CD4-positive, alpha-beta T cell treated with Interleukin-15 for 1 hour (primary cell): ENCODE measurements around the gene ARPC4.
"Not testable (repeated sequence)": the region's sequence is repeated elsewhere in the genome, so short reads cannot be mapped to it uniquely, and the experiment has no call there.

Experiments
- DNase-seq: peaks from one replicate; pipeline ENCODE4 v3.0.0-alpha.2; 2020

Gene ARPC4

GRCh38 chr3:9825451-9826040 lies 32.7 kb downstream of the ARPC4 start:
- no peak for DNase-seq

GRCh38 chr3:9826815-9827573 lies 34.1 kb downstream of the ARPC4 start:
- no peak for DNase-seq

- DNase-seq, result no peak
Observed at GRCh38 chr3:9828801-9829755, 36.2 kb downstream of the ARPC4 start.

GRCh38 chr3:9831253-9831652 lies 38.4 kb downstream of the ARPC4 start:
- no peak for DNase-seq

GRCh38 chr3:9833078-9833477 lies 40.2 kb downstream of the ARPC4 start:
- no peak for DNase-seq

- DNase-seq, result no peak
Observed at GRCh38 chr3:9834520-9835380, 41.9 kb downstream of the ARPC4 start.

- no peak for DNase-seq
Observed at GRCh38 chr3:9837701-9838582, 45.1 kb downstream of the ARPC4 start.

GRCh38 chr3:9838856-9839255 lies 46.0 kb downstream of the ARPC4 start:
- DNase-seq, result no peak

GRCh38 chr3:9841015-9841414 lies 48.1 kb downstream of the ARPC4 start:
- DNase-seq, result no peak

GRCh38 chr3:9843715-9844438 lies 51.0 kb downstream of the ARPC4 start, which contains the start of gene RPUSD3:
TSS of gene RPUSD3 (minus strand) at chr3:9844008. CDS start at chr3:9843990, 18 bp downstream.
- peak; percentile 92 for DNase-seq

- no peak for DNase-seq
Observed at GRCh38 chr3:9846231-9846630, 53.3 kb downstream of the ARPC4 start.

GRCh38 chr3:9846931-9847488 lies 54.1 kb downstream of the ARPC4 start:
- DNase-seq, result no peak

GRCh38 chr3:9847870-9848269 lies 55.0 kb downstream of the ARPC4 start:
- not testable (repeated sequence) for DNase-seq

GRCh38 chr3:9848860-9849259 lies 56.0 kb downstream of the ARPC4 start:
- not testable (repeated sequence) for DNase-seq

- not testable (repeated sequence) for DNase-seq
Observed at GRCh38 chr3:9851383-9851782, 58.5 kb downstream of the ARPC4 start.

GRCh38 chr3:9851926-9852325 lies 59.0 kb downstream of the ARPC4 start:
- DNase-seq, result not testable (repeated sequence)

- no peak for DNase-seq
Observed at GRCh38 chr3:9852528-9852927, 59.6 kb downstream of the ARPC4 start.

- DNase-seq, result not testable (repeated sequence)
Observed at GRCh38 chr3:9854291-9854940, 61.5 kb downstream of the ARPC4 start.

- no peak for DNase-seq
Observed at GRCh38 chr3:9855594-9855993, 62.7 kb downstream of the ARPC4 start.
